HuH-7.5 (cell line): ENCODE data around the gene TGFB1I1.
"Not testable (repeated sequence)": the region's sequence is repeated elsewhere in the genome, so short reads cannot be mapped to it uniquely, and the experiment has no call there.

ENCODE experiments used
- DNase-seq: peaks from one replicate; pipeline ENCODE4 v3.0.0; 2011; ENCODE audit warnings: low spot score

The TGFB1I1 gene

DNA sequence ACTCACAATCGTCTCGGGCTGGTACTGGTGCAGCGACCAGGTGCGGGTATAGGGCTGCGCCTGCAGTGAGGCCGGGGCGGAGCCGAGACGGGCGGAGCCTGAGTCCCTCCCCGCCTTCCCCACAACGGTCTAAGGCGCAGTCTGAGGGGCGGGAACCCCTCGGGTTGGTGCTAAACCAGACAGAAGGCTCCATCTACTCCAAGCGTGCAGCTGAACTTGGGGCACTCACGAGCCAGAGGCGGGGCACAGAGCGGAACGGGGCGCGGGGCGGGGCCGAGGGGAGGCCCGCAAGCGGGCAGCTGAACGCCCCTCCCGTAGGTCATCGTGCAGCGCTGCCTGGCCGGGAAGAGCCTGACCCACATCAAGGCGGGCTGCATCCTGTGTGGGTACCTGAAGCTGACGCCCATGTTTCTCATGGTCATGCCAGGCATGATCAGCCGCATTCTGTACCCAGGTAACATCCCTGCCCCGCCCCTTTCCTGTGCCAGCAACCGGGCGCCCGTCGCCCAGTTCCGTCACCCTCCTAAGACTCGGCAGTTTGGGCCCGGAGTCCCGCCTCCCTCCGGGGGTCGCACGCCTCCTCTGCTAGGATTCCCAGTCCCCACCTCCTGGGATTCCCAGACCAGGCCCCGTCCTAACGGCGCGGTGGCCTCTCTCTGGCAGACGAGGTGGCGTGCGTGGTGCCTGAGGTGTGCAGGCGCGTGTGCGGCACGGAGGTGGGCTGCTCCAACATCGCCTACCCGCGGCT, 15.9 kb downstream of the TGFB1I1 start:
- peak; percentile 83 for DNase-seq

DNA sequence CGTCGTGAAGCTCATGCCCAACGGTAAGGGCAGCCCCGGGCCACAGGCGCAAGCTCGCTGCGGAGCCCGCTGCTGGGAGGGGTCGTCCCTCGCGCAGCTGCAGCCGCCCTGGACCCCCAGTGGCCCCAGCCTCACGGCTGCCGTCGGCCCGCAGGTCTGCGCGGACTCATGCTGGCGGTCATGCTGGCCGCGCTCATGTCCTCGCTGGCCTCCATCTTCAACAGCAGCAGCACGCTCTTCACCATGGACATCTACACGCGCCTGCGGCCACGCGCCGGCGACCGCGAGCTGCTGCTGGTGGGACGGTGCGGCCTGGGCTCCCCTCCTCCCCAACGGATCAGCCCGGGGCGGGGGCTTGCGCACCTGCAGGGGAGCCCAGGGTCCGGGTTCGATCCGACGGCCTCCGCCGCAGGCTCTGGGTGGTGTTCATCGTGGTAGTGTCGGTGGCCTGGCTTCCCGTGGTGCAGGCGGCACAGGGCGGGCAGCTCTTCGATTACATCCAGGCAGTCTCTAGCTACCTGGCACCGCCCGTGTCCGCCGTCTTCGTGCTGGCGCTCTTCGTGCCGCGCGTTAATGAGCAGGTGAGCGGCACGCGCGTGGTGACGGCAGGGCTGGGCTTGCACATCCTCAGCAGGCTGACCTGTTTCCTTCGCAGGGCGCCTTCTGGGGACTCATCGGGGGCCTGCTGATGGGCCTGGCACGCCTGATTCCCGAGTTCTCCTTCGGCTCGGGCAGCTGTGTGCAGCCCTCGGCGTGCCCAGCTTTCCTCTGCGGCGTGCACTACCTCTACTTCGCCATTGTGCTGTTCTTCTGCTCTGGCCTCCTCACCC, 16.7 kb downstream of the TGFB1I1 start:
- no peak for DNase-seq

DNA sequence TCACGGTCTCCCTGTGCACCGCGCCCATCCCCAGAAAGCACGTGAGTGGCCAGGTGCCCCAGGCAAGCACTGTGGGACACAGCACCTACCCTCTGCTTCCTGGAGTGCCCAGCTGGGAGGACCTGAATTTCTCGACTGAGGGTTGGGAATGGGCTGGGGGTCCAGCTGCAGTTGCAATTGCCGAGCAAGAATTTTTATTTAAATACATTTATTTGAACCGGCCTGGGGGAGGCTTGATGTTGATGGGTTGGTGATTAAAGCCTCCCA, 17.3 kb downstream of the TGFB1I1 start:
- DNase-seq, result no peak

DNA sequence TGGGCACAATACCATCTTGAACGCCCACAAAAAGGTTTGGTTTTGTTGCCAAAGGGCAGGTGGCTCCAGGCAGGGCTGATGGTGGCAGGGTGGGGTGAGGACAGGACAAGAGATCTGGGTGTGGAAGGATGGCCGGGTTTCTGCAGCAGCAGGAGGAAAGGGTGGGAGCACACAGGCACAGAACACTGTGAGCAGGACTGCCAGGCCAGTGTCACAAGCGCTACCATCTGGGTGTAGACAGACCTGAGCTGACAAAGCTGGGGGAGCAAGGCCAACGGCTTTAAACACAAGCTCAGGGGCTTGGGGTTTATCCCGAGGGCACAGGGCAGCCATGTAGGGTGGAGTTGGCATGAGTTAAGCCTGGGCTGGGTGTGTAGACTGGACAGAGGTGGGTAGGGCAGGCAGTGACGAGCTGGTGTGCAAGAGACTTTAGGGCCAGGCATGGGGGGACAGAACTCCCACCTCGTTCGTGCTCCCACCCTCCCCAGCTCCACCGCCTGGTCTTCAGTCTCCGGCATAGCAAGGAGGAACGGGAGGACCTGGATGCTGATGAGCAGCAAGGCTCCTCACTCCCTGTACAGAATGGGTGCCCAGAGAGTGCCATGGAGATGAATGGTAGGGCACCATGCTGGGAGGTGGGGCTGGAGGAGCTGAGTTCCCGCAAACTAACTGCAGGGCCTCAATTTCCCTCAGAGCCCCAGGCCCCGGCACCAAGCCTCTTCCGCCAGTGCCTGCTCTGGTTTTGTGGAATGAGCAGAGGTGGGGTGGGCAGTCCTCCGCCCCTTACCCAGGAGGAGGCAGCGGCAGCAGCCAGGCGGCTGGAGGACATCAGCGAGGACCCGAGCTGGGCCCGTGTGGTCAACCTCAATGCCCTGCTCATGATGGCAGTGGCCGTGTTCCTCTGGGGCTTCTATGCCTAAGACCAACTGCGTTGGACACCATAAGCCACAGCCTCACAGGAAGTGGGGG, 17.9 kb downstream of the TGFB1I1 start:
- no peak for DNase-seq

DNA sequence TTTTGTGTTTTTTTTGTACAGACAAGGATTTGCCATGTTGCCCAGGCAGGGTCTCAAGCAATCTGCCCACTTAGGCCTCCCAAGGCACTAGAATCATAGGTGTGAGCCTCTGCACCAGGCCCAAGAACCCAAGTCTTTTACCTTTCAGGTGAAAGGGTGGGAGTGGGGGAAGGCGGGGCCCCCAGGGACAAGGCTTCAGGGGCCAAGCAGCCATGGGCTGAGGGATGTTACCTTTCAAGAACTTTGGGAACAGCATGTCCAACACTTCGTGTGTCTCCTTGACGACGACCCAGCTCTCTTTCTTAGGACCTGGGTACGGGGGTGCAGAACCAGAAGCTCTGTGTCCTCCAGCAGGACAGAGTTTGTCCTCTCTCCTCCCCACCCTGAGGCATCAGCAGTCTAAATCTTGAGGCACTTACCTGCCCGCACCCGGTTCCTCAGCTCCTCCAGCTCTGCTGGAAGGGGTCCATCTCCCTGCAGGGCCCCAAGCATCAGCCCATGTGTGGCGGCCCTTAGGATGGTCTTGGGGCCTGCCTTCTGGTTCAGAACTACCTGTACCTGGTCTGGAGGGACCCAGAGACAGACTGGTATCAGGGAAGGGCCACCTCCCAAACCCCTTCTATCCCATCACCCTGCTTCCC, 19.9 kb downstream of the TGFB1I1 start:
- DNase-seq, result no peak

DNA sequence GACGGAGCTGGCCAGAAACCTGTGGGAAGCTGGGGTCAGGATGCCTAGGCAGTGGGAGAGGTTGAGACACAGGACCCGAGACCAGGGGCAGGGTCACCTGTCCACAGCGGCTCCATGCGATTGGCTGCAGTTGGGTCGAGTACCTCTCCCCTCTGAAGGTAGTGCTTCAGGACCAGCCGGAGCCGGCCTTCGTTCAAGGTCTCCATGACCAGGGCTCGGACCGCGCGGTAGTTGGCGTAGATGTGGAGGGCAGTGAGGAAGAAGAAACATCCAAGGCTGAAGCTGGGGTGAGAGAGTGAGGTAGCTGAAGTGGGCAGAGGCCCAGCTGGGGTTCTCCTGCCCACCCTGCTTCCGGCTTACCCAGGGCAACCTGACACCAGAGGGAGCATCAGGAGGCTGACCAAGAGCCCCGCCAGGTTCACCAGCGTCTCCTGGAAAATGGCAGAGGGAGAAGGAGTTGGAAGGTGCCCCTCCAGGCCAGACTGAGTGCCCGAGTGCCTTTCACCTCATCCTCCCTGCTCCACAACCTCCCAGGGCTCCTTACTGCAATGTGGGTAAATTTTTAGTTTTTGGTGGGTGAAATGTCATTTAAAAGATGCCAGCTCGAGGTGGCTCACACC, 21.7 kb downstream of the TGFB1I1 start:
- DNase-seq, result no peak

DNA sequence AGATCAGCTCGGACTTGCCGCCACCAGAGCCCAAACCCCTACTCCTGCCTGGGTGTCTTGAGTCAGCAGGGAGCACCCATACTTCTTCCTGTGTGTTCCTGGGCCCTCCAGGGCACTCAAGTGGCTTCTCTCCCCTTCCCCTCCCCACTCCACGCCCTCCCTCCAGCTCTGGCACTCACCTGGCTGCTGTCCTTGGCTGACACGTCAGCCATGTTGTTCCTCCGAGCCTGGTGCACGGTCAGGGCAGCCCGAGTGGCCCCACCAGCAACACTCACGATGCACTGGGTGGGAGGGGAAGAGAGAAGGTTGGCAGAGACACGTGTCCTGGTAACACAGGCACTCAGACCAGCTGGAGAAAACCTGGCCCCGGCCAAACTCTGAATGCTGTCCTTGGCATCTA, 24.7 kb downstream of the TGFB1I1 start:
- DNase-seq, result no peak

DNA sequence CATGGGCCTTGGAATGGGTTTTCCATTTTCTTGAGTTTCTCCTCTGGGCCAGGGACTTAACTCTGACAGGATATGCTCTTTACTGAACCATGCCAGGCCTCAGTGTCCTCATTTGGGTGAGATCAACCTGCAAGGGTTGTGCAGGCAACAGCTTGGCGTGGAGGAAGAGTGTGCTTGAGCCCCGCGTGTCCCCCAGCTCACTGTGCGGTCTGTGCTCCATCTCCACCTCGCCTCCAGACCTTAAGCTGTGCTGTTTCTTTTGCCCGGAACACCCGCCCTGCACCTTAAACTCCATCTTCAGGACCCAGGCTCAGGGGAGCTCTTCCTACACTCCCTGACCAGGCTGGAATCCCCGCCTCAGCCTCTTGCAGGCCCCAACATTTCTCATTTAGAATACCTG, 26.5 kb downstream of the TGFB1I1 start:
- no peak for DNase-seq

DNA sequence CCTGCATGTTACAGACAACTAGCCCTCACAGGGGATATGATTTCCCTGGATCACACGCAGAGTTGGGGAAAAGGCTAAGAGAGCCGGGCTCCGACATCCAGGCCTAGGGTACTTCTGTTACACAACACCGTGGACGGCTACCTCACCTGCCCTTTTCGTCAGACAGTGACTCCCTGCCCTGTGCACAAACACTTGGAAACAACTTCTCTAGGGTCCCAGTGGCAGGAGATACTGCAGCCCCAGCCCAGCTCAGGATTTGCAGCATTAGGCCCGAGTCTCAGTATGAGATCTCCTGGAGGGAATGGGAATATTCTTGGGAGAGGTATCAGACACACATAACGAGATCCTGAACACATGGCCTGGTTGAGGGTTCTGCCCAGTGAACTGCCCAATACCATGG, 28.0 kb downstream of the TGFB1I1 start:
- DNase-seq, result no peak

DNA sequence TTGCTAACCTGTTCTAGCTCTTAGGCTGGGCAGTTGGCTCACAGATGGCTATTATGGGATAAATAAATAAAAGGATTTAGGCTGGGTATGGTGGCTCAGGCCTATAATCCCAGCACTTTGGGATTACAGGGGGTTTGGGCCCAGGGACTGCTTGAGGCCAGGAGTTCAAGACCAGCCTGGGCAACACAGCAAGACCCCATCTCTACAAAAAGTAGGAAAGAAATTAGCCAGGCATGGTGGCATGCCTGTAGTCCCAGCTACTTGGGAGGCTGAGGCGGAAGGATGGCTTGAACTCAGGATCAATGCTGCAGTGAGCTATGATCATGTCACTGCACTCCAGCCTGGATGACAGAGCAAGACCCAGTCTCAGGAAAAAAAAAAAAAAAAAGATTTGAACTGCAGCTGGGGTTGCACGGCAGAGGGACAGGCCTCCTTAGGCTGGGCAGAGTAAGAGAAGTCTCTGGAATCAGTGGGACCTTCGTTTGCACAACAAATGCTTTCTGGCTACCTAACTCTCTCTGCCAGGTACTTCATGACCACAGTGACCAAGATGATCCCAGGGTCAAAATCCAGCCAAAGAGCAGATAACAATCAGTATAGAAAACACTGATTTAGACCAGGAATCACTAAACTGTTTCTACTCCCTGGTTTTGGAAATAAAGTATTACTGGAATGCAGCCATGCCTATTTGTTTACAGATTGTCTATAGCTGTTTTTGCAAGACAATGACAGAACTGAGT, 29.4 kb downstream of the TGFB1I1 start:
- DNase-seq, result no peak

DNA sequence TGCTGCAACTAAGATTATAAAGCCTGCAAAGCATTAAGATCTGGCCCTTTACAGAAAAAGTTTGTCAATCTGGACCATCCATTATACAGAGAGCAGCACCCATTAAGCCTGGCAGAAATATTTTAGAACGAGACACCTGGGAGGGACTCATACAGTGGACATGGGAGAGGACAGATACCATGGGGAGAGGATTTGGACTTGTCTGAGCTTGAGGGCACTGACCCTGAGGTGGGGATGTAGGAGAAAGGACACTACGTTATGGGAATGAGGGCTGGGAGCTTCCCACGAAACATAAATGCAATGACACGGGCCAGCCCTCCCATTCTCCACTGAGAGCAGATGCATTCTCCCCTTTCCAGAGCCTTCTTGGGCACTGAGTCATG, 30.0 kb downstream of the TGFB1I1 start:
- DNase-seq, result no peak

DNA sequence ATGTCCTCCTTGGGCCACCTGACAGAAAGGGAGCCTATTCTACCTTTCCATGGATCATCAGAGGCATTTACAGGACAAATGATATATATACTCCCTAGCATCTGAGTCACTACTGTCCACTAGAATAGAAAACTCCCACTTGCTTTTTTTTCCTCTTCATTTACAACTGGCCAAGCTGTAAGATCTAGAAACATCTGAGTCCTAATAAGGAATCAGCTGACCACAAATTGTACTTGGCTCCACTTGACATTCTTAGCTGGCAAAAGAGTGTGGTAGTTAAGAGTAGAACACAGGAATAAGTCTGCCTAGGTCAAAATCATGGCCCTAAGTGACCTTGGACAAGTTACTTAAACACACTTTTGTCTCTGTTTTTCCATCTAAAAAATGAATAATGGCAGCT, 31.0 kb downstream of the TGFB1I1 start:
- no peak for DNase-seq

DNA sequence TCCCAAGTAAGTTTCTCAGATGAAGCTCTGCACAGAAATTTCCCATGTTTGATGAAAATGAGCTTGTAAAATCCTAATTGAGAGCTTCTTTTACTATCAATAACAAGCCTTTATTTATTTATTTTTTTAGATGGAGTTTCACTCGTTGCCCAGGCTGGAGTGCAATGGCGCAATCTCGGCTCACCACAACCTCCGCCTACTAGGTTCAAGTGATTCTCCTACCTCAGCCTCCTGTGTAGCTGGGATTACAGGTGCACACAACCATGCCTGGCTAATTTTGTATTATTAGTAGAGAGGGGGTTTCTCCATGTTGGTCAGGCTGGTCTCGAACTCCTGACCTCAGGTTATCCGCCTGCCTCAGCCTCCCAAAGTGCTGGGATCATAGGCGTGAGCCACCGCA, 31.6 kb downstream of the TGFB1I1 start:
- not testable (repeated sequence) for DNase-seq

DNA sequence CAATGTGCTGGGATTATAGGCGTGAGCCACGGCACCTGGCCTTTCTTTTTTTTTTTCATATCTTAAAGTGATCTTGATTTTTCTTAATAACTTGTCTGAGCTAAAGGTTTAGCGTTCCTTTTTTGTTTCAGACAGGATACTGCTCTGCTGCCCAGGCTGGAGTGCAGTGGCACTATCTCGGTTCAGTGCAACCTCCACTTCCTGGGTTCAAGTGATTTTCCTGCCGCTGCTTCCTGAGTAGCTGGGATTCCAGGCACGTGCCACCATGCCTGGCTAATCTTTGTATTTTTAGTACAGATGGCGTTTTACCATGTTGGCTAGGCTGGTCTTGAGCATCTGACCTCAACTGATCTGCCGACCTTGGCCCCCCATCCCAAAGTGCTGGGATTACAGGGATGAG, 32.2 kb downstream of the TGFB1I1 start:
- no peak for DNase-seq

DNA sequence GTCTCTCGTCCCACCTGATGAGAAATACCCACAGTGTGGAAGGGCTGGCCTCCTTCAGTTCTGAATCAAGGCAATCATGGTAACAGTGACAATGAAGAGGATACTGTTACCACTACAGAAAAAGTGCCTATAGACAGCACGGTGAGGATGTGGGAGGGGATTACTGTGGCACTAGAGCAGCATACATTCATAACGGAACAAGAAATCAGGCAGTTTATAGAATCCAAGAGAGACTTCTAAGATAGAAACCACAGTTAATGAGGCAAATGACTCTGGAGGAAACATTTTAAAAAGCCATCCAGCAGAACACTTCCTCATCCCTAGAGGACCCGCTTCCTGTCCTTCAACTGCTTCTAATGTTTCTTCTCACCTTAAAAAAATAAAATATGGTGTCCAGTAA, 33.5 kb downstream of the TGFB1I1 start:
- no peak for DNase-seq

DNA sequence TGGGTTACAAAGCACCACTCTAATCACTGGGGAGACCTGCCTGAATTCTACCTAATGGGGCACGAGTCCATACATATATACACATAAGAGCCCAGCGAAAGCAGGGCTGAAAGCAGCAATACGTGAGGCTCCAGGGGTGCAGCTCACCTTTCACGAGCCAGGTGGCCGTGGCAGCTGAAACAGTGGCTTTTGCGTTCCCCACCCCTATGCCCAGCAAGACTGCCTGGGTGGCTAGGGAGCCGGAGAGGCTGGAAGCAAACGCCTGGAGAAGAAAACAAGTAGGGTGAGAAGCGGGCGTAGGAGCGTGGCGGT, 35.6 kb downstream of the TGFB1I1 start:
- no peak for DNase-seq

DNA sequence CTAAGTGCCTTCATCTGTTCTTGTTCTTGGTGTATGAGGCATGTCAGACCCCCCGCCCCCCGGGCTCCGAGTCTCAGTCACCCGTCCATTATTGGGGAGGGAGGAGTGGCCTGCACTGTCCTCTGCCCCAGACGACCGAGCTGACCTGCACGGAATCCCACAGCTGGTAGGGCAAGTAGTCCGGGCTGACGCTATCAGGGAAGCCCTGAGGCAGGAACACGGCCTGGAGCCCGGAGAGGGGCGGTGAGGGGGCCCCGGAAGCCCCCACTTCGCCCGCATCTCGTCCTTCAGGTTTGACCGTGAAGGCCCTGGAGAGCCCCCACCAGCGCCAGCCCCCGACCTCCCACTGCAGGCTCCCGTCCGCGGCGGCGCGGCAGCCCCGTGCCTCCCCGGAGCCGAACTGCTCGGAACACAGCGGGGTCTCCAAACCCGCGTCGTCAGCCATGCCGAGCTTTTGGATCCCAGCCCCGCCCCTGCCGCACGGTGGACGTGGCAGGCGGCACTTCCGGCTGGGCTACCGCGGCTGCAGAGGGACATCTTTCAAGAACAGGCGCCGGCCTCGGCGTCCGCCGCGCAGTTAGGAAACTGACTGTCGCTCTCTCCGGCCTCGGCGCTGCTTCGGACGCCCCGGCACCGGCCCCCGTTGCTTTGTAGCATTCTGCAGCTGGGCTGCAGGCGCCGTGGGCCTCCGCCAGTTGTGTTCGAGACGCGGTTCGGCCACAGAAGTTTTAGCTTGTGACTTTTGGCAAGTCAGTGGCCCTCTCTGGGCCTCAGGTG, 36.2 kb downstream of the TGFB1I1 start, which contains the start of gene RUSF1:
TSS of gene RUSF1 (minus strand) at position 463 of the 777 bp plus-strand sequence. CDS start at position 445, 18 bp downstream.
- DNase-seq, result peak; percentile 76

DNA sequence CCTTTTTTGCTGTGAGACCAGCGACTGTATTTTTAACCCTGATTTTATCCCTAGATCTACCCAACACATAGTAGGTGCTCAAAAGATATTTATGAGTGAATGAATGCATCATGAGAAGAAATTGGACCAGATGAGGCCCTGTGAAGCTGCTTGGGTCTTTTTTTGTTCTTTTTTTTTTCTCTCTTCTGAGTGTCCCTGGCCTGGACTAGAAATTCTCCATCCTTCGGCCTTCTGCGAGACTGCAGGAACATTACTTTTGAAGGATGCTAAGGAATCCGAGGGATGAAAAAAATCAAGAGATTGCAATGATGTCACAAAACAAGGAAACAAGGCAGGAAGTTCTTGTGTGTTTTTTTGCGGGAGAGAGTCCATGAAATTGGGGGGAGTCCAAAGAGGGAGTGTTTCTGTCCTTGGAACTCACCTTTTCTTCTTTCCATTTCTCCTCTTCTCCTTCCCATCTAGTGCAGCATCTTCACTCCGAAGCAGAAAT, 36.8 kb downstream of the TGFB1I1 start:
- DNase-seq, result no peak

DNA sequence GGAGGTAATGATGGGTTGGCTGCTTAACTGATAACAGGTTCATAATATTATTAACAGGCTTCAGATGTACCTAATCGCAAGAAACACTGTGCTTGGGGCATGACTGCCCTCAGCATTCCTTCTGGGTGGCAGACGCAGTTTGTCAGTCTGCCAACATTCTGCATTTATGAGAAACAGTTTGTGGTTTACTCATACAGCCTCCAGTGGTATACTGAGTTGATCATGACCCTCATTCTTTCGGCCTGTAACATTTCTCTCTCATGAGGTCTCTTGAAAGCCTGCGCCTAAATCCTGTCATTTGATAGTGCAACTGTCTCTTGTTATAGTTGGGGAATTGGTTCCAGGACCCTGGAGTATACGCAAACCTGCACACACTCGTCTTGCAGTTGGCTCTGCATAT, 41.2 kb downstream of the TGFB1I1 start:
- DNase-seq, result no peak

DNA sequence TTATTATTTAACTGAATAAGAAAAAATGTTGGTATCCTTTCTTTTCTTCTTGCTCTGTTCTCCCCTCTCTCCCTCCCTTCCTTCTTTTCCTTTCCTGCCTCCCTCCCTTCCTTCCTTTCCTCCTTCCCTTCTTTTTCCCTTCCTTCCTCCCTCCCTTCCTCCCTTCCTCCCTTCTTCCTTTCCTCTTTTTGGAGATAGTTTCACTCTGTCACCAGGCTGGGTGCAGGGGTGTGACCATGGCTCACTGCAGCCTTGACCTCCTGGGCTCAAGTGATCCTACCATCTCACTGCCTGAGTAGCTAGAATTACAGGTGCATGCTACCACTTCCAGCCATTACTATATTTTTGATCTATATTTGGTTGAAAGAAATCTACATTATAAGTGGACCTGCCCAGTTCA, 41.9 kb downstream of the TGFB1I1 start:
- no peak for DNase-seq
